Measurements from ENCODE around the gene PYDC1. TPM values are rescaled to one million over a fixed set of nuclear protein-coding genes. Genes with fewer than 3 reads are reported as not detected.
"Not testable (repeated sequence)": the region's sequence is repeated elsewhere in the genome, so short reads cannot be mapped to it uniquely, and the experiment has no call there.

Gene PYDC1
- total and polyA plus RNA-seq, 2 of the 13 experiments (the other 11 are each of a cell fraction or from before 2014, with no cell fraction given) = not detected

DNA sequence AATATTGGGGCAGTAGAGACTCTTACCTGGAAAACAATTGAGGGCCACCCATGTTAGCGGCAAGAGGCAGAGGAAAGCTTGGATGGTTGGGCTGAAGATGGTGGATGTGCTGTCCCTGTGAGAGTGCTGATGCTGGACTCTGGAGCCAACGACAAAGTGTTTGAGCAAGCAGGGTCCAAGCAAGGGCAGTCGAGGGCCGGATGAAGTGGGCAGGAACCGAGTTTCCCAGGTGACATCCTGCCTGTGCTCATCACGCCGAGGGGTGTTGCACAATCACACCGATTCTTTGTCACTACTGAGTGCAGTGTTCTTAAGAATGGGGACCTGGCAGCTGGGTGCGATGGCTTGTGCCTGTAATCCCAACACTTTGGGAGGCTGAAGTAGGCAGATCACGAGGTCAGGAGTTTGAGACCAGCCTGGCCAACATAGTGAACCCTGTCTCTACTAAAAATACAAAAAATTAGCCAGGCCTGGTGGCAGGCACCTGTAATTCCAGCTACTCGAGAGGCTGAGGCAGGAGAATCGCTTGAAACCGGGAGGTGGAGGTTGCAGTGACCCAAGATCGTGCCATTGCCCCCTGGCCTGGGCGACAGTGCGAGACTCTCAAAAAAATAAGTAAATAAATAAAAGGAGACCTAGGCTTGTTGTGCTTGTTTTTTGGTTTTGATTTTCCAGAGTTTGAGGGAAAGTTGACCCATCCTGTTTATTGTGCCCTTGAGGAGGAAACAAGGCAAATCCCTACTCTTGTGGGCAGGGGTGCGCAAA, 20.4 kb downstream of the PYDC1 start (continued):
- TF ChIP-seq, protein P1, sequence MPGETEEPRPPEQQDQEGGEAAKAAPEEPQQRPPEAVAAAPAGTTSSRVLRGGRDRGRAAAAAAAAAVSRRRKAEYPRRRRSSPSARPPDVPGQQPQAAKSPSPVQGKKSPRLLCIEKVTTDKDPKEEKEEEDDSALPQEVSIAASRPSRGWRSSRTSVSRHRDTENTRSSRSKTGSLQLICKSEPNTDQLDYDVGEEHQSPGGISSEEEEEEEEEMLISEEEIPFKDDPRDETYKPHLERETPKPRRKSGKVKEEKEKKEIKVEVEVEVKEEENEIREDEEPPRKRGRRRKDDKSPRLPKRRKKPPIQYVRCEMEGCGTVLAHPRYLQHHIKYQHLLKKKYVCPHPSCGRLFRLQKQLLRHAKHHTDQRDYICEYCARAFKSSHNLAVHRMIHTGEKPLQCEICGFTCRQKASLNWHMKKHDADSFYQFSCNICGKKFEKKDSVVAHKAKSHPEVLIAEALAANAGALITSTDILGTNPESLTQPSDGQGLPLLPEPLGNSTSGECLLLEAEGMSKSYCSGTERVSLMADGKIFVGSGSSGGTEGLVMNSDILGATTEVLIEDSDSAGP (CRISPR knock-in tag; IDR thresholded peaks at IDR 0.05; ENCODE audit: borderline replicate concordance) = 0 out of 2 replicates have a peak, but pooled peaks have one; percentile 47
- TF ChIP-seq TMF1 (CRISPR knock-in tag; IDR thresholded peaks at IDR 0.05; ENCODE audit: low read depth) (no peak), TEAD2 (CRISPR knock-in tag; IDR thresholded peaks at IDR 0.05) (0 out of 2 replicates have a peak, but pooled peaks have one; percentile 0), ZNF879 (CRISPR knock-in tag; IDR thresholded peaks at IDR 0.05) (no peak), SMAD1 (CRISPR knock-in tag; IDR thresholded peaks at IDR 0.05; ENCODE audit: borderline replicate concordance, low read depth) (no peak), ZBTB1 (CRISPR knock-in tag; IDR thresholded peaks at IDR 0.05; ENCODE audit: borderline replicate concordance) (no peak), ZNF501 (CRISPR knock-in tag; IDR thresholded peaks at IDR 0.05) (no peak)

DNA sequence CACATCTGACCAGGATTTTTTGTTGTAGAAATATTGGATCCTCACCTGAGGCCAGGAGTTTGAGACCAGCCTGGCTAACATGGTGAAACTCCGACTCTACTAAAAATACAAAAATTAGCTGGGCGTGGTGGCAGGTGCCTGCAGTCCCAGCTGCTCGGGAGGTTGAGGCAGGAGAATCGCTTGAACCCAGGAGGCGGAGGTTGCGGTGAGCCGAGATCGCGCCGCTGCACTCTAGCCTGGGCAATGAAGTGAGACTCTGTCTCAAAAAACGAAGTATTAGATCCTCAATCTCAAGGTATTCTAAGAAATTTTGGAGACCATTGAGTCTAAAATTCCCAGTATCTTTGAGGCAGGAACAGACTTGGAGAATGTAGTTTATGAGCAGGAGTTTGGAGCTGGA, 21.1 kb downstream of the PYDC1 start:
- H3K9me3 ChIP-seq (ENCODE audit: low read length); H3K9ac ChIP-seq (ENCODE audit: insufficient read depth, low read depth, low read length); H3K4me2 ChIP-seq (ENCODE audit: low read depth, low read length); in situ Hi-C loops (cut with HindIII; ENCODE audit: extremely low pct_ligation_motif_present, low pct_unique_long_range_greater_than_20kb); H3K79me2 ChIP-seq (ENCODE audit: insufficient read depth, low read length); ATAC-seq; CTCF ChIA-PET (ENCODE audit: low intra/inter-chr PET ratio, low total read pairs); BruUV-seq (replicated peaks); H3K4me3 ChIP-seq (replicated peaks in 1 of 3; ENCODE audit: insufficient read depth in 1 of 3, low read depth in 2 of 3, low read length in 3 of 3); DNase-seq (ENCODE audit: low spot score); H2AFZ ChIP-seq (ENCODE audit: low read length); intact Hi-C loops (cut with micrococcal nuclease; ENCODE audit: unreplicated experiment); FAIRE-seq; H3K27me3 ChIP-seq (ENCODE audit: control insufficient read depth in 1 of 2, insufficient read depth in 2 of 2, low read length in 2 of 2); H3K27ac ChIP-seq (ENCODE audit: extremely low read length, insufficient read depth, low read length): not testable (repeated sequence)
- POLR2A ChIA-PET = interaction anchor here (1.2 to 4.0 kb wide), 4 partner anchors 12 to 78 kb away, joined by 3 to 34 read pairs (median 4); partner anchors contain the start of genes FUS and KAT8
- 94% methylated on average over 11 of the region's 11 CpGs for WGBS (ENCODE audit: low lambda C conversion rate)
- H3K4me1 ChIP-seq (ENCODE audit: insufficient read depth, low read length) = peaks cover 18% of the 10 kb centered on the region
- peaks cover 21 to 49% of the 10 kb centered on the region in 2 experiments for H3K36me3 ChIP-seq (replicated peaks in 1 of 2; ENCODE audit: control insufficient read depth in 1 of 2, insufficient read depth in 2 of 2, low read length in 2 of 2)
- H4K20me1 ChIP-seq (ENCODE audit: insufficient read depth, low read length) = peaks cover 22% of the 10 kb centered on the region

Data from HepG2 (cell line).